Fibroblast of pulmonary artery (primary cell): ENCODE measurements around the gene CNIH3.
A peak's percentile ranks its signal among the peaks of the same experiment; 100 is the strongest.

Source experiments
- DNase-seq: peaks from one replicate; pipeline ENCODE4 v3.0.0-alpha.2; 2010; ENCODE audit warnings: low read depth
- H3K4me3 ChIP-seq: replicated peaks from 2 replicates; pipeline ENCODE4 v1.5.1; 2011; ENCODE audit warnings: low read depth, mild to moderate bottlenecking, control low read depth, low read length, moderate library complexity
- TF ChIP-seq, protein P1 (sequence below): IDR thresholded peaks from 2 replicates; pipeline ENCODE4 v1.5.1; 2011; ENCODE audit warnings: mild to moderate bottlenecking, control low read depth, low read length, inconsistent platforms; ENCODE audit errors: missing control alignments

The CNIH3 gene

GRCh38 chr1:224691148-224691925, 75.2 kb downstream of the CNIH3 start:
- no peak overlapping the region for H3K4me3 ChIP-seq
- no peak for DNase-seq
- TF ChIP-seq, protein P1, sequence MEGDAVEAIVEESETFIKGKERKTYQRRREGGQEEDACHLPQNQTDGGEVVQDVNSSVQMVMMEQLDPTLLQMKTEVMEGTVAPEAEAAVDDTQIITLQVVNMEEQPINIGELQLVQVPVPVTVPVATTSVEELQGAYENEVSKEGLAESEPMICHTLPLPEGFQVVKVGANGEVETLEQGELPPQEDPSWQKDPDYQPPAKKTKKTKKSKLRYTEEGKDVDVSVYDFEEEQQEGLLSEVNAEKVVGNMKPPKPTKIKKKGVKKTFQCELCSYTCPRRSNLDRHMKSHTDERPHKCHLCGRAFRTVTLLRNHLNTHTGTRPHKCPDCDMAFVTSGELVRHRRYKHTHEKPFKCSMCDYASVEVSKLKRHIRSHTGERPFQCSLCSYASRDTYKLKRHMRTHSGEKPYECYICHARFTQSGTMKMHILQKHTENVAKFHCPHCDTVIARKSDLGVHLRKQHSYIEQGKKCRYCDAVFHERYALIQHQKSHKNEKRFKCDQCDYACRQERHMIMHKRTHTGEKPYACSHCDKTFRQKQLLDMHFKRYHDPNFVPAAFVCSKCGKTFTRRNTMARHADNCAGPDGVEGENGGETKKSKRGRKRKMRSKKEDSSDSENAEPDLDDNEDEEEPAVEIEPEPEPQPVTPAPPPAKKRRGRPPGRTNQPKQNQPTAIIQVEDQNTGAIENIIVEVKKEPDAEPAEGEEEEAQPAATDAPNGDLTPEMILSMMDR, result no peak

DNA sequence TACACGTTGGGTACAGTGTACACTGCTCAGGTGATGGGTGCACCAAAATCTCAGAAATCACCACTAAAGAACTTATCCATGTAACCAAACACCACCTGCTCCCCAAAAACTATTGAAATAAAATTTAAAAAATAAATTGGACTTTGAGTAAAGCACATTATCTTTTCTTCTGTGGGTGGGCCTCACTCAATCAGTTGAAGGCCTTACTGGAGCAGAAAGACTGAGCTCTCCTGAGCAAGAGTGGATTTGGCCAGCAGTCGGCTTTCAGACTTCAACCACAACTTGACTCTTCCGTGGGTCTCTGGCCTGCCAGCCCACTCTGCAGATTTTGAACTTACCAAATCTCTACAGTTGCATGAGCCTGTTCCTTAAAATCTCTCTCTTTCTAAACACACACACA, 78.9 kb downstream of the CNIH3 start:
- no peak overlapping the region for H3K4me3 ChIP-seq
- DNase-seq, result no peak
- TF ChIP-seq, protein P1, result no peak

DNA sequence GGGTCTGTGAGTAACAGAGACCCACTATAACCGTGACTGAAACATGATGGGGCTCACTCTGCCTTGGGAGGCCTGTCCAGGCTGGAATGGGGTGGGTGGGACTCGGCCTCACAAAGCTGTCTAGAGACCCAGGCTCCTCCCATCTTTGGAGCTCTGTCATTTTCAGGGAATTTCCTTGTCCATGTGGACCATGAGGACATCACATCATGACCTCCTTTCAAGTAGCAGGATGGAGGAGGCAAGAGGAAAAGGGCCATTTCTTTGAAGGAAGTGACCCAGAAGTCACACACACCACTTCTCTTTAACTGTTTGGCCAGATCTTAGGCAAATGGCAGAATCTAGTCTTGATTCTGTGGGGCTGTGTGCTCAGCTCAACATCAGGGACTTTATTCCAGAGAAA, 79.9 kb downstream of the CNIH3 start:
- DNase-seq, result no peak
- H3K4me3 ChIP-seq, result no peak overlapping the region
- TF ChIP-seq, protein P1, result no peak

DNA sequence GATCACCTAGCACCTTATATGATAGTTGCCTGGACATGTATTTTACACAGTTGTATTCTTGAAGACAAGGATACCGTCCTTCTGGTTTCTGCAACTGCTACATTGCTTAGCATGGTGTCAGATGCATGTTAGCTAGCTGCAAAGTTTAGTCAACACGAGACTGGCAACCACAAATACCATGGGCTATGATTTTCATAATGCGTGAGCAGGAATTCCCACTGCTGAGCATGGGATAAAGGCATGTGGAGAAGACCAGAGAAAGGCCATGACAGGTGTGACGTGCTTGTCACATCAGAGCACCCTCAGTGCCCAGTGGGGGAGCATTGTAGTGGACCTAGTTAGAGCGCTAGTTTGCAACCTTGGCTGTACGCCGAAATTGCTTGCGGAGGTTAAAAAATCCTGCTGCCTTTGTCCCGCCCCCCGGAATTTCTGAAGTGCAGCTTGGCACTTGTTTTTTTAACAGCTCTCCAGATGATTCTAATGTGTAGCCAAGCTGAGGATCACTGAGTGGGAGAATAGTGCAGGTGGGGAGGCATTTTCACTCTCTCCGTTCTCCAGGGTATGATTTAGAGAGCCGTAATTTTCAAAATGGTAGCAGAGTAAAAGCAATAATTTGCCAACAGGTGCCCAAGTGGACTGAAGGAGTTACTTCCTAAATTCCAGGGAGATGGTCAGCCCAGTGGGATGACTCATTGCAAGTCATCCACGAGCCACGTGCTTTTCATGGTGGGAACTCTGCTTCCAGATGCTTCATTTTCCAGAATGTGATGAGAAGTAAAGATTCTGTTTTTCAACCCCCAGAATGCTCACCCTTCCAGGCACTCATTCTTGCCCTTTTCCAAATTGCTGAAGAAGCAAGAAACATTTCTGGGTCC, 81.0 kb downstream of the CNIH3 start:
- peak; percentile 69 for DNase-seq
- no peak overlapping the region for H3K4me3 ChIP-seq
- TF ChIP-seq, protein P1, result no peak

DNA sequence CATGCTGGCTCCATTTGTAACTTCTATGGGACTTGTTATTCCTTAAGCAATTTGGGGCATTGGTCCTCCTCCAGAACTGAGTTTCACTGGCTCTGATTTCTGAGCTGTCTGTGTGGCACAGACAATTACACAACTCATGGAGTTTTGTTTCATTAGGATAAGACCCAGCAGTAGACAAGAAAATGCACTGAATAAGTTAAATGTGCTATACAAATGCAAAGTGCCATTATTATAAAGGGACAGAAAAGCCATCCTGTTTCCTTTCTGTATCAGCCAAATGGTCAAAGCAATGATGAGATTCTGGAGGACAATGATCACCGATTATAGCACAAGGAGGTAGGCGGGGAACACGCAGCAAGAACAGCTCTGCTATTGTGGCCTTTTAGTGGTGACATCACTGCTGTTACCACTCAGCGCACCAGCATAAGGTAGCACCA, 81.9 kb downstream of the CNIH3 start:
- H3K4me3 ChIP-seq, result no peak overlapping the region
- TF ChIP-seq, protein P1, result no peak
- DNase-seq, result no peak

DNA sequence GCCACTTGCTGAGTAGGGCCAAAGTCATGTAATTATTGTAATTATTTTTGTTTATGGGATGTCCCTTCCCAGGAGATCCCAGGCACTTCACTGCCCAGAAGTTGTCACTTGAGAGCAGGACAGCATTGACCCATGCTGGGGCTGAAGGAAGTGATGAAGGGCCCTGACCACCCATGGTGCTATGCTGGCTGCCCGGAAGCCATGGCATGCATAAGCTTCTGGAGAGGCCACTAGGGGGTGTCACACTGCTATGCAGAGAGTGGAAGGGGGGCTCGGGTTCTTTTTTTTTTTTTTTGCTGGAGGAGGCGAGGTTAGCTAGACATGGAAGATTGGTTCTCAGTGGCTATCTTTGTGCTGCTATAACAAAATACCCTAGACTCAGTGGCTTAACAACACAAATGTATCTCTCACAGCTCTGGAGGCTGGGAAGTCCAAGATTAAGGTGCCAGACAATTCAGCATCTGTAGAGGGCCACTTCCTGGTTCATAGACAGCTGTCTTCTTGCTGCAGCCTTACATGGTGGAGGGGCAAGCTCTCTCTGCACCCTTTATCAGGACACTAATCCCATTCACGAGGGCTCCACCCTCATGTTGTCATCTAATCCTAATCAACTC, 84.9 kb downstream of the CNIH3 start:
- peak; percentile 25 for DNase-seq
- TF ChIP-seq, protein P1, result peak; percentile 52
- no peak overlapping the region for H3K4me3 ChIP-seq
